ENCODE measurements around the gene YPEL2. TPM values are rescaled to one million over a fixed set of nuclear protein-coding genes. Genes with fewer than 3 reads are reported as not detected.

YPEL2 gene
- polyA plus RNA-seq, 1 of the 3 experiments (the other 2 are of a cell fraction) = 3.2 TPM

- H3K9me3 ChIP-seq = no peaks in the 10 kb centered on the region
- H3F3A ChIP-seq (replicated peaks; ENCODE audit: insufficient read depth) = no peaks in the 10 kb centered on the region
- H3K4me2 ChIP-seq = no peak overlapping the region
- POLR2A ChIA-PET = no interaction called here
- H3K4me3 ChIP-seq (ENCODE audit: low read depth in 2 of 2, low read length in 1 of 2) = no peak overlapping the region
- CTCF ChIA-PET = interaction anchor here (0.6 to 1.6 kb wide), 3 partner anchors 10 to 137 kb away, joined by 3 to 9 read pairs (median 3); no protein-coding TSS in a partner anchor
- H3K4me1 ChIP-seq (ENCODE audit: control insufficient read depth in 1 of 2, insufficient read depth in 2 of 2, low read depth in 1 of 2, low read length in 1 of 2) = no peaks in the 10 kb centered on the region
- H2AFZ ChIP-seq (ENCODE audit: low read depth) = no peak overlapping the region
- no peaks in the 10 kb centered on the region for H3K36me3 ChIP-seq (replicated peaks in 1 of 2; ENCODE audit: control insufficient read depth in 1 of 2, insufficient read depth in 2 of 2, low read length in 1 of 2)
- 88% methylated on average over 5 of the region's 5 CpGs for WGBS (ENCODE audit: low lambda C conversion rate)
- H4K20me1 ChIP-seq (ENCODE audit: insufficient read depth) = no peaks in the 10 kb centered on the region
- no peak for TF ChIP-seq FOSL2 (IDR thresholded peaks at IDR 0.05; ENCODE audit: borderline replicate concordance, low read depth)
- TF ChIP-seq USF1 (IDR thresholded peaks at IDR 0.05; ENCODE audit: borderline replicate concordance, low read depth) = no peak
- no peak for TF ChIP-seq NFIC (IDR thresholded peaks at IDR 0.05; ENCODE audit: borderline replicate concordance)
- no peak for TF ChIP-seq ELF1 (IDR thresholded peaks at IDR 0.05)
- TF ChIP-seq GATA2 (CRISPR knock-in tag; IDR thresholded peaks at IDR 0.05) = no peak
- no peak for TF ChIP-seq REST (IDR thresholded peaks at IDR 0.05; ENCODE audit: low read depth, low read length)
- TF ChIP-seq GABPA (IDR thresholded peaks at IDR 0.05; ENCODE audit: low read depth) = no peak
- no peak for TF ChIP-seq MEF2A (IDR thresholded peaks at IDR 0.05; ENCODE audit: borderline replicate concordance, low read depth)
- no peak for TF ChIP-seq EP300 (IDR thresholded peaks at IDR 0.05; ENCODE audit: borderline replicate concordance in 1 of 2, low read depth in 1 of 2, low read length in 1 of 2)
- no peak for TF ChIP-seq RXRA (IDR thresholded peaks at IDR 0.05; ENCODE audit: borderline replicate concordance, low read depth)
- no peak for TF ChIP-seq TCF12 (IDR thresholded peaks at IDR 0.05)
- TF ChIP-seq RCOR1 (IDR thresholded peaks at IDR 0.05; ENCODE audit: low read length) = no peak
- TF ChIP-seq MXI1 (IDR thresholded peaks at IDR 0.05; ENCODE audit: low read depth, low read length) = no peak
- TF ChIP-seq TEAD4 (IDR thresholded peaks at IDR 0.05; ENCODE audit: borderline replicate concordance, insufficient read depth) = no peak
- H3K9me2 ChIP-seq = no peaks in the 10 kb centered on the region
- H3K9ac ChIP-seq = no peak overlapping the region
- no peaks in the 10 kb centered on the region for H3K79me2 ChIP-seq (ENCODE audit: insufficient read depth)
- H3K27me3 ChIP-seq (ENCODE audit: insufficient read depth) = peaks cover 6% of the 10 kb centered on the region; the same call in 1 of the 2 replicates
- no peak overlapping the region for H3K27ac ChIP-seq (ENCODE audit: low read depth in 2 of 2, low read length in 1 of 2)
- no peak for DNase-seq
Observed at GRCh38 chr17:59300941-59301340, 30.5 kb upstream of the YPEL2 start.

- 71% methylated on average over 2 of the region's 2 CpGs for WGBS (ENCODE audit: low lambda C conversion rate)
- no peak for DNase-seq
- CTCF ChIA-PET = interaction anchor here (1.7 kb wide), 1 partner anchor 254 kb away, joined by 5 read pairs; no protein-coding TSS in a partner anchor
- TF ChIP-seq SMC3 (IDR thresholded peaks at IDR 0.05; ENCODE audit: low read depth, low read length) (no peak), RAD21 (IDR thresholded peaks at IDR 0.05; ENCODE audit: low read length) (no peak), RFX5 (IDR thresholded peaks at IDR 0.05; ENCODE audit: low read length) (no peak), EP300 (IDR thresholded peaks at IDR 0.05; ENCODE audit: borderline replicate concordance in 1 of 2, low read depth in 1 of 2, low read length in 1 of 2) (no peak), FOXM1 (IDR thresholded peaks at IDR 0.05; ENCODE audit: low read depth) (no peak), MXI1 (IDR thresholded peaks at IDR 0.05; ENCODE audit: low read depth, low read length) (no peak), JUND (IDR thresholded peaks at IDR 0.05) (no peak), GATA2 (CRISPR knock-in tag; IDR thresholded peaks at IDR 0.05) (no peak), ELF1 (IDR thresholded peaks at IDR 0.05) (no peak), YY1 (IDR thresholded peaks at IDR 0.05; ENCODE audit: low read depth) (no peak), TCF12 (IDR thresholded peaks at IDR 0.05) (no peak), REST (IDR thresholded peaks at IDR 0.05; ENCODE audit: low read depth, low read length) (no peak)
Observed at GRCh38 chr17:59304811-59305210, 26.6 kb upstream of the YPEL2 start.

More at GRCh38 chr17:59304811-59305210, 26.6 kb upstream of the YPEL2 start:
- no peak overlapping the region for H2AFZ ChIP-seq (ENCODE audit: low read depth)
- H3K4me2 ChIP-seq = no peak overlapping the region
- H3K9me2 ChIP-seq = no peaks in the 10 kb centered on the region
- no peaks in the 10 kb centered on the region for H3K36me3 ChIP-seq (replicated peaks in 1 of 2; ENCODE audit: control insufficient read depth in 1 of 2, insufficient read depth in 2 of 2, low read length in 1 of 2)
- H3K9me3 ChIP-seq = no peaks in the 10 kb centered on the region
- no peak overlapping the region for H3K4me3 ChIP-seq (ENCODE audit: low read depth in 2 of 2, low read length in 1 of 2)
- H3K4me1 ChIP-seq (ENCODE audit: control insufficient read depth in 1 of 2, insufficient read depth in 2 of 2, low read depth in 1 of 2, low read length in 1 of 2) = no peaks in the 10 kb centered on the region
- no peak overlapping the region for H3K27ac ChIP-seq (ENCODE audit: low read depth in 2 of 2, low read length in 1 of 2)
- H3K27me3 ChIP-seq (ENCODE audit: insufficient read depth) = peaks cover 6% of the 10 kb centered on the region; the same call in 1 of the 2 replicates
- H4K20me1 ChIP-seq (ENCODE audit: insufficient read depth) = no peaks in the 10 kb centered on the region
- POLR2A ChIA-PET = no interaction called here
- no peak overlapping the region for H3K9ac ChIP-seq
- no peaks in the 10 kb centered on the region for H3K79me2 ChIP-seq (ENCODE audit: insufficient read depth)
- H3F3A ChIP-seq (replicated peaks; ENCODE audit: insufficient read depth) = no peaks in the 10 kb centered on the region

All from SK-N-SH (cell line).